Lung (tissue), 12 donors: ENCODE data around the gene GRIK3. TPM values are rescaled to one million over a fixed set of nuclear protein-coding genes. Genes with fewer than 3 reads are reported as not detected.

ENCODE experiments used
- ATAC-seq: fragments of 200-7000 bp; cut with Tn5 transposase; one replicate; pipeline ENCODE4 v1.9.1; 2020; ENCODE audit warnings: moderate number of reproducible peaks; ENCODE audit not compliant: insufficient read depth, low FRiP score
- DNase-seq, 3 donors: peaks; one replicate each; pipeline ENCODE4 v3.0.0-alpha.2; 2013 to 2017
- H3K27ac ChIP-seq, 2 donors: one replicate each; pipeline ENCODE4 v1.5.1; 2013; ENCODE audit warnings: mild to moderate bottlenecking in 2 of 2, moderate library complexity in 2 of 2, control low read depth in 1 of 2, inconsistent platforms in 1 of 2, low read depth in 1 of 2, low read length in 1 of 2
- H3K27me3 ChIP-seq, 3 donors: one replicate each; pipeline ENCODE4 v1.5.1; 2013; ENCODE audit warnings: low read length in 2 of 3; ENCODE audit not compliant: control insufficient read depth in 3 of 3, insufficient read depth in 3 of 3
- H3K36me3 ChIP-seq, 4 donors: one replicate each; pipeline ENCODE4 v1.5.1; 2013; ENCODE audit warnings: low read length in 4 of 4, mild to moderate bottlenecking in 1 of 4, moderate library complexity in 1 of 4; ENCODE audit not compliant: control insufficient read depth in 4 of 4, insufficient read depth in 4 of 4
- H3K4me1 ChIP-seq, 5 donors: one replicate each; pipeline ENCODE4 v1.5.1; 2013; ENCODE audit warnings: low read length in 5 of 5, mild to moderate bottlenecking in 2 of 5, moderate library complexity in 1 of 5; ENCODE audit not compliant: control insufficient read depth in 5 of 5, insufficient read depth in 5 of 5
- H3K4me3 ChIP-seq: one replicate; pipeline ENCODE4 v1.5.1; 2013; ENCODE audit warnings: mild to moderate bottlenecking, control low read depth, moderate library complexity
- H3K9ac ChIP-seq, 2 donors: one replicate each; pipeline ENCODE4 v1.5.1; 2013; ENCODE audit warnings: low read length in 2 of 2, control low read depth in 1 of 2; ENCODE audit not compliant: insufficient read depth in 1 of 2
- H3K9me3 ChIP-seq, 4 donors: one replicate each; pipeline ENCODE4 v1.5.1; 2013; ENCODE audit warnings: low read length in 3 of 4, mild to moderate bottlenecking in 1 of 4, moderate library complexity in 1 of 4; ENCODE audit not compliant: control insufficient read depth in 4 of 4, insufficient read depth in 3 of 4
- WGBS, 2 donors: extraction: QIAGEN DNeasy Blood & Tissue Kit; methylation state at CpG; one replicate each; pipeline ENCODE4 v1.1.7; 2013; 5-methylcytosine and 5-hydroxymethylcytosine counted together
- polyA plus RNA-seq, 2 donors: library from polyadenylated mRNA; stranded (reverse); fragments of 200-250 nt; gene quantifications; one replicate each; pipeline ENCODE4 v1.2.1, GENCODE V29; 2013
- total RNA-seq, 2 donors: library from RNA; depleted of rRNA in 1 of 2; stranded (reverse); fragments of >200 nt in 1 of 2; gene quantifications; one replicate each; pipeline ENCODE4 v1.2.1, GENCODE V29; 2014 to 2021
- TF ChIP-seq, protein P1 (sequence below): IDR thresholded peaks from 2 replicates; pipeline ENCODE4 v1.5.1; 2012; ENCODE audit warnings: mild to moderate bottlenecking; ENCODE audit errors: control extremely low read depth, extremely low read depth
- donor health status: control.
- donor health status: control.
- donor health status: Bipolar disorder and iron deficiency.
- donor health status: healthy.
- donor health status: DM: yes; HTN: yes; CAD: no.

The GRIK3 gene
- total and polyA plus RNA-seq, 4 donors: 0.01 to 0.40 (median 0.07) TPM

GRCh38 chr1:36948606-36949005, 85.7 kb downstream of the GRIK3 start:
- Histone ChIP-seq H3K27me3 (peaks cover 0 to 4% (median 3%) of the 10 kb centered on the region in 3 donors), H3K9ac (no peak overlapping the region), H3K36me3 (no peaks in the 10 kb centered on the region), H3K9me3 (no peaks in the 10 kb centered on the region), H3K4me3 (no peak overlapping the region), H3K4me1 (no peaks in the 10 kb centered on the region), H3K27ac (no peak overlapping the region)
- DNase-seq (no peak), ATAC-seq (no peak)
- 89 to 92% methylated on average over 6 of the region's 6 CpGs for WGBS, 2 donors
- TF ChIP-seq, protein P1, sequence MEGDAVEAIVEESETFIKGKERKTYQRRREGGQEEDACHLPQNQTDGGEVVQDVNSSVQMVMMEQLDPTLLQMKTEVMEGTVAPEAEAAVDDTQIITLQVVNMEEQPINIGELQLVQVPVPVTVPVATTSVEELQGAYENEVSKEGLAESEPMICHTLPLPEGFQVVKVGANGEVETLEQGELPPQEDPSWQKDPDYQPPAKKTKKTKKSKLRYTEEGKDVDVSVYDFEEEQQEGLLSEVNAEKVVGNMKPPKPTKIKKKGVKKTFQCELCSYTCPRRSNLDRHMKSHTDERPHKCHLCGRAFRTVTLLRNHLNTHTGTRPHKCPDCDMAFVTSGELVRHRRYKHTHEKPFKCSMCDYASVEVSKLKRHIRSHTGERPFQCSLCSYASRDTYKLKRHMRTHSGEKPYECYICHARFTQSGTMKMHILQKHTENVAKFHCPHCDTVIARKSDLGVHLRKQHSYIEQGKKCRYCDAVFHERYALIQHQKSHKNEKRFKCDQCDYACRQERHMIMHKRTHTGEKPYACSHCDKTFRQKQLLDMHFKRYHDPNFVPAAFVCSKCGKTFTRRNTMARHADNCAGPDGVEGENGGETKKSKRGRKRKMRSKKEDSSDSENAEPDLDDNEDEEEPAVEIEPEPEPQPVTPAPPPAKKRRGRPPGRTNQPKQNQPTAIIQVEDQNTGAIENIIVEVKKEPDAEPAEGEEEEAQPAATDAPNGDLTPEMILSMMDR: no peak

DNA sequence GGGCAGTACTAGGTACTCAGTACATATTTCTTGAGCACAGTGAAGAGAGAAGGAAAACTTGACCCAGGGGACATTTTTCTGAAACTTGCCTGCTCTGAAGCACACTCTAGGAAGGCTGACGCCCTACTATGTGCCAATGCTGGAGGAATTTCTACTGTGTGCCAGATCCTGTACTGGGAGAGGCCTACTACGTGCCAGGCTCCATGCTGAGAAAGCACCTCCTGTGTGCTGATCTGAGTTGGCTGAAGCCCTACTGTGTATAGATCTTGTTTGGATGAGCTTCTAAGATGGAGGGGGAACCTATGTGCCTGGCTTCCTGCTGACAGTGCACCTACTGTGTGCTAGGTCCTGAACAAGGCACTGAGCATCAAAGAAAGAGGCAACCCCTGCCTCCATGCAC, 86.2 kb downstream of the GRIK3 start:
- Histone ChIP-seq H3K4me1 (no peaks in the 10 kb centered on the region), H3K36me3 (no peaks in the 10 kb centered on the region), H3K9me3 (no peaks in the 10 kb centered on the region), H3K27ac (no peak overlapping the region), H3K4me3 (no peak overlapping the region), H3K9ac (no peak overlapping the region), H3K27me3 (peaks cover 0 to 4% (median 3%) of the 10 kb centered on the region in 3 donors)
- no peak for ATAC-seq
- DNase-seq: no peak
- TF ChIP-seq, protein P1: no peak
- 56 to 74% methylated on average over 2 of the region's 2 CpGs for WGBS, 2 donors

DNA sequence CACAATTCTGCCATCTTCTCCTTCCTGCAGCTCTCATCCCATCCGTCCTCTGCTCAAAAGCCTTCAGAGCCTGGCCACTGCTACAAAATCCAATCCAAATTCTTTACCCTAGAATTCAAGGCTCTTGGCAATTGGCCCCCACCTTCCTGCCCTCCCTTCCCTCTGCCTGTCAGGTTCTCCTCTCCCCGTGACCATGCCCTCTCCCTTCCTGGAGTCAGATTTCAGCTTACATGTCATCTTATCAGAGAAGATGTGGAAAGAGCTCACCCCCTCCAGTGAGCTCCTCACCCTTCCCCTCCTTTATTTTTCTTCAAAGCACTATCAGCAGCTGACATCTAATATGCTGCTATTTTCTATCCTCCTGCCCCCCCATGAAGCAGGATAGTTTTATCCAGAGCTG, 86.9 kb downstream of the GRIK3 start:
- Histone ChIP-seq H3K4me3 (no peak overlapping the region), H3K4me1 (no peaks in the 10 kb centered on the region), H3K9ac (no peak overlapping the region), H3K27me3 (peaks cover 0 to 4% (median 3%) of the 10 kb centered on the region in 3 donors), H3K27ac (no peak overlapping the region), H3K9me3 (no peaks in the 10 kb centered on the region), H3K36me3 (no peaks in the 10 kb centered on the region)
- DNase-seq (no peak), ATAC-seq (no peak)
- TF ChIP-seq, protein P1: no peak
- WGBS, 2 donors: 12 to 18% methylated on average over 2 of the region's 2 CpGs

- Histone ChIP-seq H3K9ac (no peak overlapping the region), H3K4me1 (no peaks in the 10 kb centered on the region), H3K9me3 (no peaks in the 10 kb centered on the region), H3K4me3 (no peak overlapping the region), H3K36me3 (no peaks in the 10 kb centered on the region), H3K27me3 (peaks cover 0 to 5% (median 3%) of the 10 kb centered on the region in 3 donors), H3K27ac (no peak overlapping the region)
- no peak for DNase-seq
- ATAC-seq: no peak
- 74 to 89% methylated on average over 7 of the region's 7 CpGs for WGBS, 2 donors
- TF ChIP-seq, protein P1: no peak
Measured at GRCh38 chr1:36944883-36945282, 89.4 kb downstream of the GRIK3 start.
